Measurements from ENCODE around the gene DDX1. TPM values are rescaled to one million over a fixed set of nuclear protein-coding genes. Genes with fewer than 3 reads are reported as not detected.

Gene DDX1
- total and polyA plus RNA-seq, 11 donors = 97.7 to 193 (median 136) TPM

DNA sequence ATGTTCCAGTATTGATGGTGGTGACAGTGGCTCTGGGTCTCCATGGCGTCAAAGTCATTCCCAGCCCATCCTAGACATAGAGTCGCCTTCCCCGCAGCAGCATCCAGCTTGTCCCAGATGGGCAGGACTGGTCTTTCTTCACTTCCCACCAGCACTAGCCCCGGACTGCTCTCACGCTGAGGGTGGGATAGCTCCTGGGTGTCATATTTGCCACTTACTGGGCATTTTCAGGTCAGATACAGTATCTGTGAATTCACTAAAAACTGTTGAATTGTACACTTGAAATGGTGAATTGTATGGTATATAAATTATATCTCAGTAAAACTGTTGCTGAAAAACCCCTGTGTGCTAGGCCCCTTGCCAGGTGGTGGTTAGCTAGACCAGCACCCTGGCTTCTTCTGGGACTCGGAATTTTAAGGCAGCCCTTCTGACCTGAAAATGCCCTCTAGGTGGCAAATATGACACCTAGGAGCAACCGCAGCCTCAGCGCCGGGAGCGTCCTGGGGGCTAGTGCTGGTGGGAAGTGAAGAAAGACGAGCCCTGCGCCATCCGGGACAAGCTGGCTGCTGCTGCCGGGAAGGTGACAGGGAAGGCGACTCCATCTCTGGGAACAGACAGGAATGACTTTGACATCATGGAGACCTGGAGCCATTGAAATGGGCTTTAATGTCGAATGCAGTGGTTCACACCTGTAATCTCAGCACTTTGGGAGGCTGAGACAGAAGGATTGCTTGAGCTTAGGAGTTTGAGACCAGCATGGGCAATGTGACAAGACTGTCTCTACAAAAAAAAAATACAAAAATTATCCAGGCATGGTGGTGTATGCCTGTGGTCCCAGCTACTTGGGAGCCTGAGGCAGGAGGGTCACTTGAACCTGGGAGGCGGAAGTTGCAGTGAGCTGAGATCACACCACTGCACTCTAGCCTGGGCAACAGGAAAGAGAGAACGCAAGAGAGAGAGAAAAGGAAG, 56.2 kb downstream of the DDX1 start:
- DNase-seq = no peak
- WGBS, 4 donors = 84 to 90% (median 89%) methylated on average over 18 of the region's 18 CpGs
- Histone ChIP-seq H3K27me3 (no peaks in the 10 kb centered on the region), H3K4me3 (no peak overlapping the region), H3K4me1 (peaks cover 0 to 3% (median 0%) of the 10 kb centered on the region in 12 donors), H3K36me3 (no peaks in the 10 kb centered on the region), H3K27ac (no peak overlapping the region), H3K9me3 (no peaks in the 10 kb centered on the region)
- TF ChIP-seq, protein P1, sequence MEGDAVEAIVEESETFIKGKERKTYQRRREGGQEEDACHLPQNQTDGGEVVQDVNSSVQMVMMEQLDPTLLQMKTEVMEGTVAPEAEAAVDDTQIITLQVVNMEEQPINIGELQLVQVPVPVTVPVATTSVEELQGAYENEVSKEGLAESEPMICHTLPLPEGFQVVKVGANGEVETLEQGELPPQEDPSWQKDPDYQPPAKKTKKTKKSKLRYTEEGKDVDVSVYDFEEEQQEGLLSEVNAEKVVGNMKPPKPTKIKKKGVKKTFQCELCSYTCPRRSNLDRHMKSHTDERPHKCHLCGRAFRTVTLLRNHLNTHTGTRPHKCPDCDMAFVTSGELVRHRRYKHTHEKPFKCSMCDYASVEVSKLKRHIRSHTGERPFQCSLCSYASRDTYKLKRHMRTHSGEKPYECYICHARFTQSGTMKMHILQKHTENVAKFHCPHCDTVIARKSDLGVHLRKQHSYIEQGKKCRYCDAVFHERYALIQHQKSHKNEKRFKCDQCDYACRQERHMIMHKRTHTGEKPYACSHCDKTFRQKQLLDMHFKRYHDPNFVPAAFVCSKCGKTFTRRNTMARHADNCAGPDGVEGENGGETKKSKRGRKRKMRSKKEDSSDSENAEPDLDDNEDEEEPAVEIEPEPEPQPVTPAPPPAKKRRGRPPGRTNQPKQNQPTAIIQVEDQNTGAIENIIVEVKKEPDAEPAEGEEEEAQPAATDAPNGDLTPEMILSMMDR (IDR thresholded peaks at IDR 0.05) = no peak
- ATAC-seq = no peak
- intact Hi-C loops (cut with DNase I) = loop anchor here in 4 of 10 donors (10.0 kb wide), 3 partner anchors 87 to 267 kb away; no protein-coding TSS in a partner anchor

DNA sequence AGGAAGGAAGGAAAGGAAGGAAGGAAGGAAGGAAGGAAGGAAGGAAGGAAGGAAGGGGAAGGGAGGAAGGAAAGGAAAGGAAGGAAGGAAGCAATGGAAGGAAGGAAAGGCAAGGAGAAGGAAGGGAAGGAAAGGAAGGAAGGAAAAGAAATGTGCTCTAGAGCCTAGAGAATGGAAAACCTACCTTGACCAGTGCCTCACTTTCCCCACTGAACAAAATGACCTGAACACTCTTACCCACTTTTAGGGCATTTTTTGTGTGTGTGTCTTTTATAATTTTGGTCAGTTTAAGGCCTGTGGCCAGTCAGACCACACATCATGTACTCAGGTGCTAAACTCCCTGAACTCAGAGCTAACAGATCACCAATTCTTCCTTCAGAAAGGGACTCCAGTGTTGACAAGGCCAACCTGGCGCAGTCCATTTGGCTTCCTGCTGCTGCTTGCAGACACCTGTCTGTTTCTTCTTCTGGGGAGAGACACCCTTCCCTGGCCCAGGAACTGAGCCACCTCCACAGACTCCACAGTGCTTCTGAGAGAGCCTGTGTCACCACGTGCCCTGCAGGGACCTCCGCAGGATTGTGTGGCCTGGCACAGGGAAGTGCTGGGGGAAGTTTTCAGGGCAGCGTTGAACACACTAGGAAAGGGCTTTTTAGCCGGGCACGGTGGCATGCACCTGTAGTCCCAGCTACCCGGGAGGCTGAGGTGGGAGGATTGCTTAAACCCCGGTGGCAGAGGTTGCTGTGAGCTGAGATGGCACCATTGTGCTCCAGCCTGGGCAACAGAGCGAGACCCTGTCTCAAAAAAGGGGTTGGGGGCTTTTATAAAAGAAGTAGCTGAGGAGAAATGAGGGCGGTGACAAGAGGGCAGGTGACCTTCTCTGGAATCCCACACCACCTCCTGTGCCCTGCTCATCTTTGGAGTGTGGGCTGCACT, 57.2 kb downstream of the DDX1 start:
- Histone ChIP-seq H3K9me3 (no peaks in the 10 kb centered on the region), H3K27me3 (no peaks in the 10 kb centered on the region), H3K4me1 (peaks cover 0 to 3% (median 0%) of the 10 kb centered on the region in 12 donors), H3K27ac (no peak overlapping the region), H3K4me3 (no peak overlapping the region), H3K36me3 (no peaks in the 10 kb centered on the region)
- TF ChIP-seq POLR2A (IDR thresholded peaks at IDR 0.05) = no peak
- TF ChIP-seq, protein P1 (IDR thresholded peaks at IDR 0.05) = no peak
- DNase-seq (no peak), ATAC-seq (no peak)
- WGBS, 4 donors = 84 to 93% (median 89%) methylated on average over 10 of the region's 10 CpGs
- intact Hi-C loops (cut with DNase I) = loop anchor here in 4 of 10 donors (10.0 kb wide), 3 partner anchors 86 to 266 kb away; no protein-coding TSS in a partner anchor

DNA sequence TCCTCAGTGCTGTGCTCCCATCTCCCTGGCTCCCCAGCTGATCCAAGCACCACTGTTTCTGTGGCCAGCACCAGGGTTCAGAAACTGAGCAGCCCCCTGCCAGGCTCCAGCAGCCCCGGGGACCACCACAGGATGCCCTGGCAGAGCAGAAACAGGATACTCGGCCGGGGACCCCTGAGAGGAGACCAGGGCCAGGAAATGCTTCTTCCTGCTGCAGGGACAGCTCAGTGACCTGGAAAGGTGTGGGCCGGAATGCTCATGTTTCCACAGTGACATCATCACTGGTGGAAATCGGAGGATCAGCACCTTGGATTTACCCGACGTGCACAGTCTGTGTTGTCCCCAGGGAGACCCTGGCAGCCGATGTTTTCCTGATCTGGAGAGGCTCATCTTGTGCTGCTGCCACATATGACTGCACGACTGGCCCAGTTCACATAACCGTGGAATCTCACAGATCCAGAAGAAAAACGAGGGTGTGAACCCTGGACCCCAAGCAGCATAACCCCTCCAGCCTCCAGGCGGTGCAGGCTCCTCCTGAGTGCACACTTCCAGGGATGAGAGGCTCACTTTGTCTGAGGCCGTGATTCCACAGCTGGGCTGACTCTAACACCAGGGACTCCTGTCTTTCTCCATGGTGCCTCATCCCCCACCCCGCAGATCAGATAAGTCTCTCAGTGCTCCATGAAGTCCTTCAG, 58.0 kb downstream of the DDX1 start:
- intact Hi-C loops (cut with DNase I) = loop anchor here in 4 of 10 donors (10.0 kb wide), 3 partner anchors 85 to 265 kb away; no protein-coding TSS in a partner anchor
- no peak overlapping the region for H3K27ac ChIP-seq
- H3K27me3 ChIP-seq = no peaks in the 10 kb centered on the region
- H3K4me1 ChIP-seq = peaks cover 0 to 3% (median 0%) of the 10 kb centered on the region in 12 donors
- no peak for DNase-seq
- TF ChIP-seq POLR2A (IDR thresholded peaks at IDR 0.05) = no peak
- TF ChIP-seq, protein P1 (IDR thresholded peaks at IDR 0.05) = no peak
- H3K36me3 ChIP-seq = no peaks in the 10 kb centered on the region
- no peaks in the 10 kb centered on the region for H3K9me3 ChIP-seq
- ATAC-seq = peak in 1 of 4 donors; percentile 56
- no peak overlapping the region for H3K4me3 ChIP-seq
- 48 to 64% (median 62%) methylated on average over 12 to 14 of the region's 14 CpGs for WGBS, 4 donors

All from heart left ventricle (tissue), 16 donors.